ENCODE measurements around the gene SLC2A4RG.
A peak's percentile ranks its signal among the peaks of the same experiment; 100 is the strongest.

The SLC2A4RG gene

GRCh38 chr20:63739130-63740069, at the start of gene SLC2A4RG:
Gene SLC2A4RG (plus strand): TSS chr20:63739776. CDS start chr20:63739913, 137 bp downstream.
- DNase-seq = peak; percentile 81

DNA sequence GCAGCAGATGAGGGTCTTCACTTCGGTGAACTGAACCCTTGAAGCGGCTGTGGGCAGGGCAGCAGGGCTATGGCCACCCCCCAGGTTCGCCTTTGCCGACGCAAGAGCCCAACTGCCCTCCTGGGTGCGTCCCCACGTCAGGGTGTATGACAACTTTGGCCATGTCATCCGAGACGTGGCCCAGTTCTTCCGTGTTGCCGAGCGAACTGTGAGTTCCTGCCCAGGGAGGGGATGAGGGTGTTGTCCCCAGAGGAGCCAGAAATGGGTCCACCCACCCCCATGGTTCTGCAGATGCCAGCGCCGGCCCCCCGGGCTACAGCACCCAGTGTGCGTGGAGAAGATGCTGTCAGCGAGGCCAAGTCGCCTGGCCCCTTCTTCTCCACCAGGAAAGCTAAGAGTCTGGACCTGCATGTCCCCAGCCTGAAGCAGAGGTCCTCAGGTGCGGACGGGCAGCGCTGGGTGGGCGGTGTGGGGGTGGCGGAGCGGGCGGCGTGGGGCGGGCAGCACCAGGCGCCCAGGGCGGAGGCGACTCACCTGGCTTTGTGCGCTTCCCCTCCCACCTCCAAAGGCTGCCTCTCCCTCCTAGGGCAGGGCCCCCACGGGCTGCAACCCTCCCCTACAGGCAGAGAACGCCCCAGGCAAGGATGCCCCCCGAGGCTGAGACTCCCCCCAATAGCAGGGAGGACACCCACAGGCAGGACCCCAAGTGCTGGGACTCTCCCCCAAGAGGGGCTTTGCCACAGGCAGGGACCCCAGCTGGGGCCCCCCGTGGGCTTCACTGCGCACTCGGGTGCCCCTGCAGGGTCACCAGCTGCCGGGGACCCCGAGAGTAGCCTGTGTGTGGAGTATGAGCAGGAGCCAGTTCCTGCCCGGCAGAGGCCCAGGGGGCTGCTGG, 49.3 kb upstream of the SLC2A4RG start:
- no peak for DNase-seq

GRCh38 chr20:63690898-63691710, 48.5 kb upstream of the SLC2A4RG start:
- DNase-seq = no peak

GRCh38 chr20:63691711-63692435, 47.7 kb upstream of the SLC2A4RG start:
- DNase-seq = no peak

- no peak for DNase-seq
Observed at GRCh38 chr20:63692436-63693082, 47.0 kb upstream of the SLC2A4RG start.

DNA sequence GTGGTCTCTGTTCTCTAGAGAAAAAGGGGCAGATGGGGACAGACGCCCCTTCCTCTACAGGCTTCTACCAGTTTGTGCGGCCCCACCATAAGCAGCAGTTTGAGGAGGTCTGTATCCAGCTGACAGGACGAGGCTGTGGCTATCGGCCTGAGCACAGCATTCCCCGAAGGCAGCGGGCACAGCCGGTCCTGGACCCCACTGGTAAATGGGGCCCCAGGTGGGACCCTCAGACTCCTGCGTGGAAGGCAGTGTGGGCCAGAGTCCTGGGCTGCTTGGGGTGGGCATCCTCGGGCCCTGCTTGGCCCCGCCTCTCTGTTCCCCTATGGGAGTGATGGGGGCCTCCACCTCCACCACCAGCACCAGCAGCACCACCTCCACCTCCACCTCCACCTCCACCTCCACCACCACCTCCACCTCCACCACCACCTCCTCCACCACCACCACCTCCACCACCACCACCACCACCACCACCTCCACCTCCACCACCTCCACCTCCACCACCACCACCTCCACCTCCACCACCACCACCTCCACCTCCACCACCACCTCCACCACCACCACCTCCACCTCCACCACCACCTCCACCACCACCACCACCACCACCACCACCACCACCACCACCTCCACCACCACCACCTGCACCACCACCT, 46.4 kb upstream of the SLC2A4RG start:
- DNase-seq = no peak

DNA sequence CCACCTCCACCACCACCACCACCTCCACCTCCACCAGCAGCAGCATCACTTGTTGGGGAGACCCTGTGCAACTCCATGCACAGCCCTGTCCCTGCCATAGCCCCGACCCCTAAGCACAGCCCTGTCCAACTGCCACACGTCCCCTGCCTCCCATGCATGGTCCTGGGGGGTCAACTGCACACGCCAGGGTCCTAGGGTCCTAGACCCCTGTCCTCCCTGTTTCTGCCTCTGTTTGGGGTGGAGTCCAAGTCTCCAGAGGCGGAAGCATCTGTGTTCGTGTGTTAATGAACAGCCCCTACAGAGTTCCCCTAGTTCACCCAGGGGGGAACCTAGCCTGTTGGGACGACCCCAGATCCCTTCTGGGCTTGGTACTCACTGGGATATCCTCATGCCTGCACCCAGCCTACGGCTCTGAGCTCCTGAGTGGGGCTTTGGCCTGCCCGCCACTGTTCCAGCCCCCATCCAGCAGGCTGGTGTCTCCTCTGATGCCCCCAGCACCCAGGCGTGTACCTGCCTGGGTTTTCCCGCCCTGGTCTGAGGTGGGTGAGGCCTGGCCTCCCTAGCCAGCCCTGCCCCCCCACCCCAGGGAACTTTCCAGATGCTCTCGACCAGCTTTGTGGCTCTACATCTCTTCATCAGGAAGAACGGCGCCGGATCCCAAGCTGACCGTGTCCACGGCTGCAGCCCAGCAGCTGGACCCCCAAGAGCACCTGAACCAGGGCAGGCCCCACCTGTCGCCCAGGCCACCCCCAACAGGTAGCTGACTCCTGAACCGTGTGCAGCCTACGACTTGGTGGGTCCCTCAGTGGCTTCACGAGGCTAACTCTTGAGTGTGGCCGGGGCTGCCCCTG, 45.6 kb upstream of the SLC2A4RG start:
- no peak for DNase-seq

- no peak for DNase-seq
Observed at GRCh38 chr20:63694584-63695423, 44.8 kb upstream of the SLC2A4RG start.

DNA sequence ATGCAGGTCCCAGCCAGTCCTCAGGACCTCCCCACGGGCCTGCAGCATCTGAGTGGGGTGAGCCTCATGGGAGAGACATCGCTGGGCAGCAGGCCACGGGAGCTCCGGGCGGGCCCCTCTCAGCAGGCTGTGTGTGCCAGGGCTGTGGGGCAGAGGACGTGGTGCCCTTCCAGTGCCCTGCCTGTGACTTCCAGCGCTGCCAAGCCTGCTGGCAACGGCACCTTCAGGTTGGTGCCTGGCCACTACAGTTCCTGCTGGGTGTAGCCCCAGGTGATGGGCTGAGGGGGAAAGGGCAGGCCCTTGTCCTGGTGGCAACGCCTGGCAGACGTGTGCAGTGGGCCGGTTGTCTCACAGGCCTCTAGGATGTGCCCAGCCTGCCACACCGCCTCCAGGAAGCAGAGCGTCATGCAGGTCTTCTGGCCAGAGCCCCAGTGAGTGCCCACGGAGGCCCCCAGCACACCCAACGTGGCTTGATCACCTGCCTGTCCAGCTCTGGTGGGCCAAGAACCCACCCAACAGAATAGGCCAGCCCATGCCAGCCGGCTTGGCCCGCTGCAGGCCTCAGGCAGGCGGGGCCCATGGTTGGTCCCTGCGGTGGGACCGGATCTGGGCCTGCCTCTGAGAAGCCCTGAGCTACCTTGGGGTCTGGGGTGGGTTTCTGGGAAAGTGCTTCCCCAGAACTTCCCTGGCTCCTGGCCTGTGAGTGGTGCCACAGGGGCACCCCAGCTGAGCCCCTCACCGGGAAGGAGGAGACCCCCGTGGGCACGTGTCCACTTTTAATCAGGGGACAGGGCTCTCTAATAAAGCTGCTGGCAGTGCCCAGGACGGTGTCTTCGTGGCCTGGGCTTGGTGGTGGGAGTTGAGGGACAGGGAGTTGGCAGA, 43.9 kb upstream of the SLC2A4RG start:
- no peak for DNase-seq

- no peak for DNase-seq
Observed at GRCh38 chr20:63696306-63696627, 43.3 kb upstream of the SLC2A4RG start.

GRCh38 chr20:63696628-63697356, 42.8 kb upstream of the SLC2A4RG start, which contains the start of gene TNFRSF6B:
Gene TNFRSF6B (plus strand): TSS chr20:63696652. CDS start chr20:63696768, 116 bp downstream.
- peak; percentile 43 for DNase-seq

DNA sequence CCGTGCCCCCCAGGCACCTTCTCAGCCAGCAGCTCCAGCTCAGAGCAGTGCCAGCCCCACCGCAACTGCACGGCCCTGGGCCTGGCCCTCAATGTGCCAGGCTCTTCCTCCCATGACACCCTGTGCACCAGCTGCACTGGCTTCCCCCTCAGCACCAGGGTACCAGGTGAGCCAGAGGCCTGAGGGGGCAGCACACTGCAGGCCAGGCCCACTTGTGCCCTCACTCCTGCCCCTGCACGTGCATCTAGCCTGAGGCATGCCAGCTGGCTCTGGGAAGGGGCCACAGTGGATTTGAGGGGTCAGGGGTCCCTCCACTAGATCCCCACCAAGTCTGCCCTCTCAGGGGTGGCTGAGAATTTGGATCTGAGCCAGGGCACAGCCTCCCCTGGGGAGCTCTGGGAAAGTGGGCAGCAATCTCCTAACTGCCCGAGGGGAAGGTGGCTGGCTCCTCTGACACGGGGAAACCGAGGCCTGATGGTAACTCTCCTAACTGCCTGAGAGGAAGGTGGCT, 42.2 kb upstream of the SLC2A4RG start:
- no peak for DNase-seq

DNA sequence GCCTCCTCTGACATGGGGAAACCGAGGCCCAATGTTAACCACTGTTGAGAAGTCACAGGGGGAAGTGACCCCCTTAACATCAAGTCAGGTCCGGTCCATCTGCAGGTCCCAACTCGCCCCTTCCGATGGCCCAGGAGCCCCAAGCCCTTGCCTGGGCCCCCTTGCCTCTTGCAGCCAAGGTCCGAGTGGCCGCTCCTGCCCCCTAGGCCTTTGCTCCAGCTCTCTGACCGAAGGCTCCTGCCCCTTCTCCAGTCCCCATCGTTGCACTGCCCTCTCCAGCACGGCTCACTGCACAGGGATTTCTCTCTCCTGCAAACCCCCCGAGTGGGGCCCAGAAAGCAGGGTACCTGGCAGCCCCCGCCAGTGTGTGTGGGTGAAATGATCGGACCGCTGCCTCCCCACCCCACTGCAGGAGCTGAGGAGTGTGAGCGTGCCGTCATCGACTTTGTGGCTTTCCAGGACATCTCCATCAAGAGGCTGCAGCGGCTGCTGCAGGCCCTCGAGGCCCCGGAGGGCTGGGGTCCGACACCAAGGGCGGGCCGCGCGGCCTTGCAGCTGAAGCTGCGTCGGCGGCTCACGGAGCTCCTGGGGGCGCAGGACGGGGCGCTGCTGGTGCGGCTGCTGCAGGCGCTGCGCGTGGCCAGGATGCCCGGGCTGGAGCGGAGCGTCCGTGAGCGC, 41.6 kb upstream of the SLC2A4RG start:
- no peak for DNase-seq

- DNase-seq = no peak
Observed at GRCh38 chr20:63698739-63699465, 40.7 kb upstream of the SLC2A4RG start.

GRCh38 chr20:63699466-63700198, 39.9 kb upstream of the SLC2A4RG start:
- DNase-seq = no peak

Measured in retina (tissue), 1 donor.